ENCODE measurements around the gene SPPL3.
A peak's percentile ranks its signal among the peaks of the same experiment; 100 is the strongest.

Gene SPPL3

DNA sequence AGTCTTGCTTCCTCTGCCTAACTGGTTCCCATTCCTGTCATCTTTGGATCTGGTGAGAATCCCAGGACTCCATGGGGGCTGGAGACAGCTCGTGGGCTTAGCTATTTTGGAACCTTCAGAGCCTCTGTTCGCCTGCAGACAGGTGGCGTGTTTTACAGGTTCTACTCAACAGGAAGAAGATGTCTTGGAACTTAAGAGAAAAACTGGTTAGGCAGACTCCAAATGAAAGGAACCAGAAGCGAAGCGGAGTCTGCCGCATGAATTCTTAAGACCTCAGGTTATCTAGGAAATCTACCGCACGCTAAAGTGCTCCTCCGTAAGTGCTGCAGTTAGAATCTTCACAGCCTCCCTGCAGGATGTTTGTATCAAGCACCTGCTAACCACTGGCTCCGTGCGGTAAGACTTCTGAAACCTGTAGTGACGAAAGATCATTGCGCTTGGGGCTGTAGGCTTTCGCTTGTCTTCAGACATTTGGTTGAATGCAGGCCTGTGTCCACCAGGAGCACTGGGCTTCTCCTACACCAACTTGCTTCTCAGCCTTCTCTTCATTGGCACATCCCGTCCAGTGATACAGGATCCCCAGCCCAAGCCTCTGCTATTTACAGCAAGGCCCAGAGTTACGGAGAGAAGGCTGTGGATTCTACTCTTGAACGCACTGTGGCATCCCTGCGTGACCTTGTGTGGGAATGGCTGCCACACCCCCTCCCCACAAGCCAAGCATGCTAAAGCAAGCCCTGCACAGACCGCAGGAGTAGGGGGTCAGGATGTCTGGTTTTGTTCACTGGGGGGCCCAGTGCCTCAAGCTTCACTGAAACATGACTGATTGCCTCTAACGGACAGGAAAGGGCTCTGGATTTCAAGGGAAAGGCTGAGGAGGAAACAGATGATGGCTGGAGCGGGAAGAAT lies 143.6 kb downstream of the SPPL3 start:
- no peak overlapping the region for H3K27ac ChIP-seq (replicated peaks)

DNA sequence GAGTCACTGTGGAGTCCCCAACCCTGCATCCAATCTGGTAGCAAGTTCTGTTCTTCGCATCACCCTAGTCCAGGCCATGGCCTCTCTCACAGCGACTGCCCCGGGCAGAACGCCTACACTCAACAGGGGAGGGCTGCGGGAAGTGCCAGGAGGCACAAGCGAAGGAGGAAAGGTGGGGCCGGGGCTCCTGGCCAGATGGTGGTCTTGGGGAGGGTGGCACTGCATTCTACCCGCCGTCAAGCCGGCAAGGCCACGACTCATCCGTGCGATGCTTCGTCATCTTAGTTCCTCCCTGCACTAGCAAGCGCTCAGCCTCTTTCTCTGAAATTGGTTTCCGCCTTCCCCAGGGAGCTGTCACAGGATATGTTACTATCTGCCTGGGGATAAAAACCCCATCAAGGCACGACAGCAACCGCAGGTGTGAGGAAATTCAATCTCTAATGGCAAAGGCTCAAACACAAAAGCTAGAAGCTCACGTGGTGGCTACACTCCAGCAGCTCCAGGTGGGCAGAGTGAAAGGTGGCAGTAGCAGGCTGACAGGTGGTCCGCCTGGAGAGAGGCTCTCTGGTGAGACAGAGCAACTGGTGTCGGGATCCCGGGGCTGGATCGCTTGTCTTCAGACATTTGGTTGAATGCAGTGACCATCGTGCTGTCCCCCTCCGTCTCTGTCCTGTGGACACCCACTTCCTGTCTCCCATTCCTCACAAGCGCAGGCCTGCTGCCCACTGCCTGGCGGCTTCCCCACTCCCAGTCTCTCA lies 144.4 kb downstream of the SPPL3 start:
- no peak for DNase-seq (ENCODE audit: low read depth in 1 of 2, low spot score in 1 of 2)
- Histone ChIP-seq H3K4me3 (replicated peaks; ENCODE audit: insufficient read depth, low read length) (no peak overlapping the region), H3K27ac (replicated peaks) (no peak overlapping the region), H3K27me3 (ENCODE audit: insufficient read depth, poor library complexity, severe bottlenecking) (no peaks in the 10 kb centered on the region)
- TF ChIP-seq GABPA (IDR thresholded peaks at IDR 0.05; ENCODE audit: low read depth) (no peak), REST (IDR thresholded peaks at IDR 0.05; ENCODE audit: insufficient replicate concordance, low read depth) (no peak), POLR2AphosphoS5 (IDR thresholded peaks at IDR 0.05; ENCODE audit: low read depth) (no peak), SPI1 (IDR thresholded peaks at IDR 0.05; ENCODE audit: borderline replicate concordance, low read depth) (no peak)
- TF ChIP-seq, protein P1, sequence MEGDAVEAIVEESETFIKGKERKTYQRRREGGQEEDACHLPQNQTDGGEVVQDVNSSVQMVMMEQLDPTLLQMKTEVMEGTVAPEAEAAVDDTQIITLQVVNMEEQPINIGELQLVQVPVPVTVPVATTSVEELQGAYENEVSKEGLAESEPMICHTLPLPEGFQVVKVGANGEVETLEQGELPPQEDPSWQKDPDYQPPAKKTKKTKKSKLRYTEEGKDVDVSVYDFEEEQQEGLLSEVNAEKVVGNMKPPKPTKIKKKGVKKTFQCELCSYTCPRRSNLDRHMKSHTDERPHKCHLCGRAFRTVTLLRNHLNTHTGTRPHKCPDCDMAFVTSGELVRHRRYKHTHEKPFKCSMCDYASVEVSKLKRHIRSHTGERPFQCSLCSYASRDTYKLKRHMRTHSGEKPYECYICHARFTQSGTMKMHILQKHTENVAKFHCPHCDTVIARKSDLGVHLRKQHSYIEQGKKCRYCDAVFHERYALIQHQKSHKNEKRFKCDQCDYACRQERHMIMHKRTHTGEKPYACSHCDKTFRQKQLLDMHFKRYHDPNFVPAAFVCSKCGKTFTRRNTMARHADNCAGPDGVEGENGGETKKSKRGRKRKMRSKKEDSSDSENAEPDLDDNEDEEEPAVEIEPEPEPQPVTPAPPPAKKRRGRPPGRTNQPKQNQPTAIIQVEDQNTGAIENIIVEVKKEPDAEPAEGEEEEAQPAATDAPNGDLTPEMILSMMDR (IDR thresholded peaks at IDR 0.05; ENCODE audit: insufficient read depth, low read length): no peak

More for the DNA sequence above, 143.6 kb downstream of the SPPL3 start:
- no peak overlapping the region for H3K4me3 ChIP-seq (replicated peaks; ENCODE audit: insufficient read depth, low read length)
- TF ChIP-seq GABPA (IDR thresholded peaks at IDR 0.05; ENCODE audit: low read depth): no peak
- TF ChIP-seq, protein P1 (IDR thresholded peaks at IDR 0.05; ENCODE audit: insufficient read depth, low read length): no peak
- TF ChIP-seq POLR2AphosphoS5 (IDR thresholded peaks at IDR 0.05; ENCODE audit: low read depth): no peak
- no peak for TF ChIP-seq SPI1 (IDR thresholded peaks at IDR 0.05; ENCODE audit: borderline replicate concordance, low read depth)
- TF ChIP-seq REST (IDR thresholded peaks at IDR 0.05; ENCODE audit: insufficient replicate concordance, low read depth): no peak
- no peak for DNase-seq (ENCODE audit: low read depth in 1 of 2, low spot score in 1 of 2)
- H3K27me3 ChIP-seq (ENCODE audit: insufficient read depth, poor library complexity, severe bottlenecking): no peaks in the 10 kb centered on the region

GRCh38 chr12:120758798-120759590 lies 145.2 kb downstream of the SPPL3 start:
- DNase-seq (ENCODE audit: low read depth in 1 of 2, low spot score in 1 of 2): no peak
- no peak overlapping the region for H3K4me3 ChIP-seq (replicated peaks; ENCODE audit: insufficient read depth, low read length)

More at GRCh38 chr12:120758798-120759590, 145.2 kb downstream of the SPPL3 start:
- no peak overlapping the region for H3K27ac ChIP-seq (replicated peaks)
- no peak for TF ChIP-seq REST (IDR thresholded peaks at IDR 0.05; ENCODE audit: insufficient replicate concordance, low read depth)
- peak; percentile 83 for TF ChIP-seq SPI1 (IDR thresholded peaks at IDR 0.05; ENCODE audit: borderline replicate concordance, low read depth)
- H3K27me3 ChIP-seq (ENCODE audit: insufficient read depth, poor library complexity, severe bottlenecking): no peaks in the 10 kb centered on the region

All from HL-60 (cell line).